ENCODE results near the gene CLCN2. TPM values are rescaled to one million over a fixed set of nuclear protein-coding genes. Genes with fewer than 3 reads are reported as not detected.

CLCN2 gene
- 3.3 and 3.6 TPM in 2 replicates for total RNA-seq

GRCh38 chr3:184361532-184361931 is at the start of gene CLCN2, which contains the start of gene POLR2H:
CLCN2 (minus strand) TSS chr3:184361605; CDS start chr3:184361479, 126 bp downstream.
POLR2H (plus strand) TSS chr3:184361710; CDS start chr3:184363493, 1,783 bp downstream.
- no peak for DNase-seq (ENCODE audit: extremely low read depth, low read depth, low spot score)

DNA sequence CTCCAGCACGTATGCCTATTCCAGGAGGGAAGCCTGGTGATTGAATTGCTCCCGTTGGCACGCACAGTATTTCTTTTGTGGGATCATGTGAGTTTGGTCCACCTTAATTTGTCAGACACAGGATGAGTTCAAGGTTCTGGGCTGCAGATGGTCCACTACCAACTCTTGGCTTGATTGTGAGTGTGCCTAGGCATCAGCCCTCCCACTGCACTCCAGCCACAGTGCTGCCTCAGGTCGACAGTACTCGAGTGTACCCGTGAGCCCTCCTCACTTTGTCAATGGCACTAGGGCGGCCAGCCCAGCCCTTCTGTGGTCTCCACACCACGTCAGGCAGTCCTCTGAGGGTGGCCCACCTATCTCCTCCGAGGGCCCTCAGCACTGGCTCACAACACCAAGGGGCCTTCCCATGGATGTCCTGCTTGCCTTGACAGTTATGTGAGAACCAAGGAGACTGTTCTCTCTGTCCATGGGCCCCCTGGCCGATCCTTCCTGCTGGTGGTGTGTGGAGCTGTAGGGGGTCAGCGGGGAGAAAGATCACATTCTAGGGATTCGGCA is 48.6 kb upstream of the CLCN2 start:
- no peak for DNase-seq (ENCODE audit: extremely low read depth, low read depth, low spot score)

GRCh38 chr3:184409331-184409926 is 48.0 kb upstream of the CLCN2 start:
- no peak for DNase-seq (ENCODE audit: extremely low read depth, low read depth, low spot score)

DNA sequence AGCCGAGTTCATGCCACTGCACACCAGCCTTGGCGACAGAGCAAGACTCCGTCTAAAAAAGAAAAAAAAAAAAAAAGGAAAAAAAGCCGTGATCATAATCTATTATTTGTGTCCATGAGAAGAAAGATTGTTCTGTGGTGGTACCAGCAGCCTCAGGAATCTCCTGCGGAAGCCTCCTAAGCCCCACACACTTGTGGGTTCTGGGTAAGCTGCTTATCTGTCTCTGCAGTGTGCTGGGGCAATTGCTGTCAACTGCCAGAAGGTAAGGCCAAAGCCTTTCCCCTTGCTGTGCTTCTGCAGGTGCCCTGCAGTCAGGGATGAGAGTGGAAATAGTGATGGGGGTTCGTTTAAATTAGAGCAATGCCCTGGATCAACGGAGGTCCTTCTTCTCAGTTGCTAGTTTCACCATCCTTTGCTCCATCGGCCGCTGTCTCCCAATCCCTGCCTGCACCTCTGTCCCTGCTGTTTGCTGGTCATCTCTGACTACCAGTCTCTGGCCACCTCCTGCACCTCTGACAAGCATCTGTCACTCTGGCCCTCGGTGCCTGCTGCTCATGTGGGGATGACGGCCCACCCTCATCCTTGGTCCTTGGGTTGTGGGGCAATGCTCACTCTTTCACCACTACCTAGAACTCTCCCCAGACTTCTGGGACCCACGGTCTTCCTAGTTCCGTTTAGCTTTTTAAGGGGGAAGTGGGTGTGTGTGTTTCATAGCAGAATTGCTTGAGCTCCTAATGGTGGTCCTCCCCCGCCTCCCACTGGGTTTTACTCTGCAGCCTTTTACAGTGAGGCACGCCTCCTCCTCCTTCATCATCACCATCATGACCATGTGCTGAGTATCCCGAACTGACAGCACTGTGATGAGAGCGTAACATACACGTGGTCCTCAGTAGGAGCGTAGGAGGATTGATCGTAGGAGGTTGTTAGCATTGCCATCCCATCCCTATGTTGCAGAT is 43.9 kb upstream of the CLCN2 start:
- DNase-seq (ENCODE audit: extremely low read depth, low read depth, low spot score), result no peak

DNA sequence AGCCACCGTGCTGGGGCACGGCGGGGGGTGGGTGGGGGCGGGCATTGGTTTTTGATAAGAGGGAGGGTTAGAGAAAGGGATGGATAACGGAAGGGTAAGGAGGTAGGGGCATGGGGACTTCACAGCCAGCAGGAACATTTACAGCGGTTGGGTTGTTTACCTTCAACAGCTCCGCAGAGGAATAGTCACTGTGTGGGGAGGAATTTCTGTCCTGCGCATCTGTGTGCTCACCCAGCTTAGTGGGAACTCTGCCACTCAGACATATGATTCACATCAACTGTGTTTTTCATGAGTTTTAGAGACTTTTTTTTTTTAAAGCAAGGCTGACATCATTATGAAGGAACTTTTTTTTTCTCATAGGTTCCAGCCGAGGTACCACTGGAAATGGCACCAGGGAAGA is 38.0 kb upstream of the CLCN2 start:
- DNase-seq (ENCODE audit: extremely low read depth, low read depth, low spot score), result no peak

- DNase-seq (ENCODE audit: extremely low read depth, low read depth, low spot score), result no peak
These were observed 33.9 kb upstream of the CLCN2 start for GRCh38 chr3:184395320-184395660.

DNA sequence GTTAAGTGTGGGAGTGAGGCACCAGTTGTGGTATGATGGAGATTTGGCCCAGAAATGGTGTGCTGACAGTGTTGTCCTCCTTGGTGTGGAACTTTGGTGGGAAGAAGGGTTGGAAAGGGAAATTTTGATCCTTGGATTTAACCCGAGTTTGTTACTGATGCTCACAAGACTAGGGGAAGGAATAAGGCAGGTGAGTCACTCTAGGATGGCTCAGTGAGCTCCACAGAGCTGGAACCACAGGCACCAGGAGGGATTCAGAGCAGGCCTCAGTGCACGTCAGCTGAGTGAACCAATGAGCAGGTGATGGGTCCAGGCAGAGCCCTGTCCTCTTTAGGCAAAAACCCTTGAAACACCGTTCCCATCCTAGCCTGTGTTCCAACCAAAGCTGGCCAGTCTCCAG is 29.9 kb upstream of the CLCN2 start:
- no peak for DNase-seq (ENCODE audit: extremely low read depth, low read depth, low spot score)

DNA sequence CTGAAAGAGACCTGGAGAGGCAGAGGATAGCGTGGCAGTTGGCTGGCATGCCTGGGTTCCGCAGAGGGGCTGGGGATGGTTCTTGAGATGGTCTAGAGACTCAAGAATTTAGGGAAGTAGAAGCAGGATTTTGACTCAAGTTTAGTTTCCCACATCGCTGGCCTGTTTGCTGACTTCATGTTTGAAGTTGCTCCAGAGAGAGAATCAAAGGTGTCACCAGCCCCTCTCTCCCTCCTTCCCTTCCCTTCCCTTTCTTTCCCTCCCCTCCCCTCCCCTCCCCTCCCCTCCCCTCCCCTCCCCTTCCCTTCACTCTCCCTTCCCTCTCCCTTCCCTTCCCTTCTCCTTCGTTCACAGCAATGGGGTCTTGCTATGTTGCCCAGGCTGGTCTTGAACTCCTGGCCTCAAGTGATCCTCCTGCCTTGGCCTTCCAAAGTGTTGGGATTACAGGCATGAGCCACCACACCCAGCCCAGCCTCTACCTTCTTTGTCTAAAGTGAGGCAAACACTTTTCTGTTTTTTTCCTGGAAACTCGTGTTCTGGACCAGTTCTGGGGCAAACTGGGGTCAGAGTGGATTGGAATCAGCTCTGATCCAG is 28.6 kb upstream of the CLCN2 start:
- no peak for DNase-seq (ENCODE audit: extremely low read depth, low read depth, low spot score)

- no peak for DNase-seq (ENCODE audit: extremely low read depth, low read depth, low spot score)
These were observed 28.0 kb upstream of the CLCN2 start for GRCh38 chr3:184389384-184389783.

DNA sequence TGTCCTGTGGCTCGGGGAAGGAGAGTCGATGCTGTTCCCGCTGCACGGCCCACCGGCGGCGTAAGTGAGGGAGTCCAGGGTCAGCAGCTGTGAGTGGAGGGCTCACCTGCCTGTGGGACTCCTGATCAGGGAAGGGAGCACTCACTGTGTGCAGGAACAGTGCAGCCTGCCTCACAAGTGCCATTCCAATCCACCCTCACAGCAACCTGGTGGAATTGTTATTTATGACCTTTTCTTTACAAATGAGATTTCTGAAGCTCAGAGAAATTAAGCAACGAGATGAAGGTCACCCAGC is 27.5 kb upstream of the CLCN2 start:
- no peak for DNase-seq (ENCODE audit: extremely low read depth, low read depth, low spot score)

- no peak for DNase-seq (ENCODE audit: extremely low read depth, low read depth, low spot score)
These were observed 26.9 kb upstream of the CLCN2 start for GRCh38 chr3:184388164-184388935.

- DNase-seq (ENCODE audit: extremely low read depth, low read depth, low spot score), result no peak
These were observed 25.8 kb upstream of the CLCN2 start for GRCh38 chr3:184387174-184387714.

GRCh38 chr3:184386047-184386806 is 24.8 kb upstream of the CLCN2 start:
- no peak for DNase-seq (ENCODE audit: extremely low read depth, low read depth, low spot score)

DNA sequence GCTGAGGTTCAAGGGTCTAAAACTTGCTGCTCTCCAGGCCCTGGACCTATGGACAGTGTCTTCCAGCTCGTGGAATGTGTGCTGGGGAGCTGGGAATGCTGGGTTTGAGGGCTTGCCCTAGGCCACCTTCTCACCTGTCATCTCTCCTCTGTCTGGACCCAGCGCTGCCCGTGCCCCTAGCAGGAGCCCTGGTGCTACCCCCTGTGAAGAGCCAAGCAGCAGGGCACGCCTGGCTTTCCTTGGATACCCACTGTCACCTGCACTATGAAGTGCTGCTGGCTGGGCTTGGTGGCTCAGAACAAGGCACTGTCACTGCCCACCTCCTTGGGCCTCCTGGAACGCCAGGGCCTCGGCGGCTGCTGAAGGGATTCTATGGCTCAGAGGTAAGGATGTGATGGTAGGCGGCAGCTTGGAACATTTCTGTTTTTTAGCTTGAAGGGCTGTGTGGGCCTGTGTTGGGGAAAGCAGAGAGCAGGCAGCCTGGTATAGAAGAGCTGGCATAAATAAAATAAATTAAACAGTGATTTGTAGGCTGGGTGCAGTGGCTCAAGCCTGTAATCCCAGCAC is 23.5 kb upstream of the CLCN2 start:
- no peak for DNase-seq (ENCODE audit: extremely low read depth, low read depth, low spot score)

DNA sequence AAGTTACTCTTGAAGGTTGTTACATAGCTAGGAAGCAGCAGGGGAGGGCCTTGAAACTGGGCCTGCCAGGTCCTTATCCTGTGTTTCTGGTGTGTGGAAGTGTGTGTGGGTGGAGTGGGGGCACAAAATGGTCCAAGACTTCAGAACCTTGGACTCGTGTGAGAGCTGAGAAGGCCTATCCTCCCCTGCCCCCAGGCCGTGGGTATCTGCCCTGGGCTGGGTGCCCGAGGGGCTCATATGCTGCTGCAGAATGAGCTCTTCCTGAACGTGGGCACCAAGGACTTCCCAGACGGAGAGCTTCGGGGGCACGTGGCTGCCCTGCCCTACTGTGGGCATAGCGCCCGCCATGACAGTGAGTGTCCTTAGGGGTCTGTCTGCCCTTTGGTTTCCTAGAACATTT is 22.9 kb upstream of the CLCN2 start:
- no peak for DNase-seq (ENCODE audit: extremely low read depth, low read depth, low spot score)

- DNase-seq (ENCODE audit: extremely low read depth, low read depth, low spot score), result no peak
These were observed 21.8 kb upstream of the CLCN2 start for GRCh38 chr3:184383033-184383740.

DNA sequence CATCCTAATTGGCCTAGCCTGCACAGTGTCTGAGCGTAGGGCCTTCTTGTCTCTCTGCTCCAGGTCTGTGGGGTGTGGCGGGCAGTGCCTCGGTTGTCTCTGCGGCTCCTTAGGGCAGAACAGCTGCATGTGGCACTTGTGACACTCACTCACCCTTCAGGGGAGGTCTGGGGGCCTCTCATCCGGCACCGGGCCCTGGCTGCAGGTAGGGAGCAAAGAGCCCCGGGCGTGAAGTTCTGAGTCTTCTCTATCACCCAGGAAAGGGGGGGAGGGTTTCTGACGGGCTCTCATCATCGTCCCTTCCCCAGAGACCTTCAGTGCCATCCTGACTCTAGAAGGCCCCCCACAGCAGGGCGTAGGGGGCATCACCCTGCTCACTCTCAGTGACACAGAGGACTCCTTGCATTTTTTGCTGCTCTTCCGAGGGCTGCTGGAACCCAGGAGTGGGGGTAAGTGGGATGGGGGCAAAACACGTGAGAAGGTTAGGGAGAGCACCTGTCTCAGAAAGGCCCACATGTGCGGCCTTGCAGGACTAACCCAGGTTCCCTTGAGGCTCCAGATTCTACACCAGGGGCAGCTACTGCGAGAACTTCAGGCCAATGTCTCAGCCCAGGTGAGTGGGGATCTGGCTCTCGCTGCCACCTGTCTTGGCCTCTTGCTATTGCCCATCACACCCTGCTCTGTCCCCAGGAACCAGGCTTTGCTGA is 21.1 kb upstream of the CLCN2 start:
- DNase-seq (ENCODE audit: extremely low read depth, low read depth, low spot score), result no peak
